ENCODE data around the gene MCUR1.
"Not testable (repeated sequence)": the region's sequence is repeated elsewhere in the genome, so short reads cannot be mapped to it uniquely, and the experiment has no call there.

Gene MCUR1

GRCh38 chr6:13772358-13773030 is 41.9 kb downstream of the MCUR1 start:
- FAIRE-seq, result not testable (repeated sequence)

GRCh38 chr6:13769655-13770053 is 44.7 kb downstream of the MCUR1 start:
- FAIRE-seq, result no peak

- FAIRE-seq, result no peak
These were observed 45.2 kb downstream of the MCUR1 start for GRCh38 chr6:13769034-13769654.

GRCh38 chr6:13767121-13767808 is 47.1 kb downstream of the MCUR1 start:
- no peak for FAIRE-seq

- FAIRE-seq, result no peak
These were observed 48.1 kb downstream of the MCUR1 start for GRCh38 chr6:13766201-13766634.

GRCh38 chr6:13765570-13765969 is 48.8 kb downstream of the MCUR1 start:
- no peak for FAIRE-seq

GRCh38 chr6:13764996-13765395 is 49.4 kb downstream of the MCUR1 start:
- no peak for FAIRE-seq

GRCh38 chr6:13763740-13764381 is 50.5 kb downstream of the MCUR1 start:
- no peak for FAIRE-seq

GRCh38 chr6:13762611-13763441 is 51.5 kb downstream of the MCUR1 start:
- FAIRE-seq, result no peak

- no peak for FAIRE-seq
These were observed 52.9 kb downstream of the MCUR1 start for GRCh38 chr6:13761361-13762036.

- FAIRE-seq, result no peak
These were observed 53.8 kb downstream of the MCUR1 start for GRCh38 chr6:13760307-13761304.

- no peak for FAIRE-seq
These were observed 55.3 kb downstream of the MCUR1 start for GRCh38 chr6:13759025-13759424.

GRCh38 chr6:13754644-13755043 is 59.7 kb downstream of the MCUR1 start:
- no peak for FAIRE-seq

GRCh38 chr6:13743736-13744127 is 70.6 kb downstream of the MCUR1 start:
- FAIRE-seq, result no peak

- no peak for FAIRE-seq
These were observed 71.2 kb downstream of the MCUR1 start for GRCh38 chr6:13742961-13743735.

- FAIRE-seq, result no peak
These were observed 73.0 kb downstream of the MCUR1 start for GRCh38 chr6:13741365-13741764.

Measured in TTC549 (cell line).